ENCODE measurements around the gene HADHA.

Gene HADHA

GRCh38 chr2:26179446-26179913 lies 65.0 kb downstream of the HADHA start:
- DNase-seq (ENCODE audit: insufficient read length, low spot score) (no peak), FAIRE-seq (no peak)
- TF ChIP-seq SPI1 (IDR thresholded peaks at IDR 0.05; ENCODE audit: low read depth, low read length) (no peak), POLR2AphosphoS5 (IDR thresholded peaks at IDR 0.05; ENCODE audit: low read depth, low read length) (no peak), TAF1 (IDR thresholded peaks at IDR 0.05; ENCODE audit: low read depth, low read length) (no peak), POLR2A (IDR thresholded peaks at IDR 0.05; ENCODE audit: low read depth, low read length) (no peak), PAX5 (IDR thresholded peaks at IDR 0.05; ENCODE audit: insufficient read depth, low read length, severe bottlenecking) (no peak), POU2F2 (IDR thresholded peaks at IDR 0.05; ENCODE audit: low read depth, low read length) (no peak)

- DNase-seq (ENCODE audit: insufficient read length, low spot score) (no peak), FAIRE-seq (peak; percentile 48)
- TF ChIP-seq POLR2A (IDR thresholded peaks at IDR 0.05; ENCODE audit: low read depth, low read length) (no peak), TAF1 (IDR thresholded peaks at IDR 0.05; ENCODE audit: low read depth, low read length) (no peak)
Measured at GRCh38 chr2:26178746-26179436, 65.5 kb downstream of the HADHA start.

DNA sequence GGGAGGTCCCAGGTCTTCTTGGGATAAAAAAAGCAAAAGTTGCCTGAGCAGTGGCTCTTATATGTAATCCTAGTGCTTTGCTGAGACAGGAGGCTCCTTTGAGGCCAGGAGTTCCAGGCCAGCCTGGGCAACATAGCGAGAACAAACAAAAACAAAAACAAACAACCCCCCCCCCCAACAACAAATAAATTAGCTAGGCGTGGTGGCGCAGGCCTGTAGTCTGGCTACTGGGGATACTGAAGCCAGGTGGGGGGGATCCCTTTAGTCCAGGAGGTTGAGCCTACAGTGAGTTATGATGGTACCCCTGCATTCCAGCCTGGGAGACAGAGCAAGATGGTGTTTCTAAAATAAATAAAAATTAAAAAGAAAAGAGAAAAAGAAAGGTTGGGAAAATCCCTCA lies 66.2 kb downstream of the HADHA start:
- DNase-seq (ENCODE audit: insufficient read length, low spot score) (no peak), FAIRE-seq (no peak)
- TF ChIP-seq SPI1 (IDR thresholded peaks at IDR 0.05; ENCODE audit: low read depth, low read length), result no peak
- TF ChIP-seq POLR2A (IDR thresholded peaks at IDR 0.05; ENCODE audit: low read depth, low read length), result no peak
- TF ChIP-seq POLR2AphosphoS5 (IDR thresholded peaks at IDR 0.05; ENCODE audit: low read depth, low read length), result no peak
- TF ChIP-seq TAF1 (IDR thresholded peaks at IDR 0.05; ENCODE audit: low read depth, low read length), result no peak
- TF ChIP-seq POU2F2 (IDR thresholded peaks at IDR 0.05; ENCODE audit: low read depth, low read length), result no peak
- TF ChIP-seq PAX5 (IDR thresholded peaks at IDR 0.05; ENCODE audit: insufficient read depth, low read length, severe bottlenecking), result no peak

- FAIRE-seq, result no peak
- TF ChIP-seq PAX5 (IDR thresholded peaks at IDR 0.05; ENCODE audit: insufficient read depth, low read length, severe bottlenecking) (no peak), POU2F2 (IDR thresholded peaks at IDR 0.05; ENCODE audit: low read depth, low read length) (no peak), POLR2A (IDR thresholded peaks at IDR 0.05; ENCODE audit: low read depth, low read length) (no peak), SPI1 (IDR thresholded peaks at IDR 0.05; ENCODE audit: low read depth, low read length) (no peak), TAF1 (IDR thresholded peaks at IDR 0.05; ENCODE audit: low read depth, low read length) (no peak), POLR2AphosphoS5 (IDR thresholded peaks at IDR 0.05; ENCODE audit: low read depth, low read length) (no peak)
Measured at GRCh38 chr2:26177122-26177521, 67.3 kb downstream of the HADHA start.

GRCh38 chr2:26176279-26176615 lies 68.2 kb downstream of the HADHA start:
- DNase-seq (ENCODE audit: insufficient read length, low spot score), result no peak
- no peak for FAIRE-seq
- TF ChIP-seq POLR2A (IDR thresholded peaks at IDR 0.05; ENCODE audit: low read depth, low read length) (no peak), TAF1 (IDR thresholded peaks at IDR 0.05; ENCODE audit: low read depth, low read length) (no peak), POLR2AphosphoS5 (IDR thresholded peaks at IDR 0.05; ENCODE audit: low read depth, low read length) (no peak), PAX5 (IDR thresholded peaks at IDR 0.05; ENCODE audit: insufficient read depth, low read length, severe bottlenecking) (no peak), POU2F2 (IDR thresholded peaks at IDR 0.05; ENCODE audit: low read depth, low read length) (no peak), SPI1 (IDR thresholded peaks at IDR 0.05; ENCODE audit: low read depth, low read length) (no peak)

More at GRCh38 chr2:26177122-26177521, 67.3 kb downstream of the HADHA start:
- no peak for DNase-seq (ENCODE audit: insufficient read length, low spot score)

GRCh38 chr2:26175466-26176278 lies 68.8 kb downstream of the HADHA start:
- no peak for TF ChIP-seq TAF1 (IDR thresholded peaks at IDR 0.05; ENCODE audit: low read depth, low read length)
- no peak for TF ChIP-seq POLR2AphosphoS5 (IDR thresholded peaks at IDR 0.05; ENCODE audit: low read depth, low read length)
- TF ChIP-seq POLR2A (IDR thresholded peaks at IDR 0.05; ENCODE audit: low read depth, low read length), result no peak
- TF ChIP-seq PAX5 (IDR thresholded peaks at IDR 0.05; ENCODE audit: insufficient read depth, low read length, severe bottlenecking), result no peak
- TF ChIP-seq SPI1 (IDR thresholded peaks at IDR 0.05; ENCODE audit: low read depth, low read length), result no peak
- TF ChIP-seq POU2F2 (IDR thresholded peaks at IDR 0.05; ENCODE audit: low read depth, low read length), result no peak
- DNase-seq (ENCODE audit: insufficient read length, low spot score) (no peak), FAIRE-seq (no peak)

- FAIRE-seq, result peak; percentile 64
- TF ChIP-seq POU2F2 (IDR thresholded peaks at IDR 0.05; ENCODE audit: low read depth, low read length) (no peak), POLR2AphosphoS5 (IDR thresholded peaks at IDR 0.05; ENCODE audit: low read depth, low read length) (no peak), SPI1 (IDR thresholded peaks at IDR 0.05; ENCODE audit: low read depth, low read length) (no peak), POLR2A (IDR thresholded peaks at IDR 0.05; ENCODE audit: low read depth, low read length) (no peak), PAX5 (IDR thresholded peaks at IDR 0.05; ENCODE audit: insufficient read depth, low read length, severe bottlenecking) (no peak), TAF1 (IDR thresholded peaks at IDR 0.05; ENCODE audit: low read depth, low read length) (no peak)
- no peak for DNase-seq (ENCODE audit: insufficient read length, low spot score)
Measured at GRCh38 chr2:26174691-26175465, 69.6 kb downstream of the HADHA start.

GRCh38 chr2:26173776-26174482 lies 70.5 kb downstream of the HADHA start:
- no peak for FAIRE-seq
- no peak for TF ChIP-seq POU2F2 (IDR thresholded peaks at IDR 0.05; ENCODE audit: low read depth, low read length)
- no peak for TF ChIP-seq PAX5 (IDR thresholded peaks at IDR 0.05; ENCODE audit: insufficient read depth, low read length, severe bottlenecking)
- no peak for TF ChIP-seq TAF1 (IDR thresholded peaks at IDR 0.05; ENCODE audit: low read depth, low read length)
- no peak for TF ChIP-seq POLR2AphosphoS5 (IDR thresholded peaks at IDR 0.05; ENCODE audit: low read depth, low read length)
- no peak for TF ChIP-seq POLR2A (IDR thresholded peaks at IDR 0.05; ENCODE audit: low read depth, low read length)
- TF ChIP-seq SPI1 (IDR thresholded peaks at IDR 0.05; ENCODE audit: low read depth, low read length), result no peak
- DNase-seq (ENCODE audit: insufficient read length, low spot score), result no peak

All from GM12891 (cell line).